ENCODE results near the gene IFI44. TPM values are rescaled to one million over a fixed set of nuclear protein-coding genes. Genes with fewer than 3 reads are reported as not detected.

IFI44 gene
- total and polyA plus RNA-seq, 2 donors (not counting 3 experiments of a cell fraction or from before 2014, with no cell fraction given), result 11.8 to 12.3 TPM

GRCh38 chr1:78652019-78652560 is 2.5 kb downstream of the IFI44 start:
- peaks cover 8% of the 10 kb centered on the region for H3K4me1 ChIP-seq (ENCODE audit: control insufficient read depth, extremely low read depth, insufficient read depth, low read length)
- no peaks in the 10 kb centered on the region for H3K79me2 ChIP-seq (ENCODE audit: control insufficient read depth, insufficient read depth, low read length)
- no peak for FAIRE-seq
- no peak overlapping the region for H2AFZ ChIP-seq (ENCODE audit: low read depth, low read length)
- CTCF ChIA-PET, result no interaction called here
- DNase-seq (ENCODE audit: low read depth, low spot score), result no peak
- no peak overlapping the region for H3K4me2 ChIP-seq (ENCODE audit: insufficient read depth, low read length)
- H3K36me3 ChIP-seq (ENCODE audit: control insufficient read depth in 2 of 2, extremely low read depth in 1 of 2, insufficient read depth in 2 of 2, low read length in 2 of 2), result no peaks in the 10 kb centered on the region
- no peak overlapping the region for H3K4me3 ChIP-seq (replicated peaks in 1 of 3; ENCODE audit: insufficient read depth in 1 of 3, low read depth in 1 of 3, low read length in 3 of 3)
- H4K20me1 ChIP-seq (replicated peaks; ENCODE audit: control insufficient read depth, extremely low read depth, insufficient read depth, low read length), result no peaks in the 10 kb centered on the region
- no peak overlapping the region for H3K27ac ChIP-seq (ENCODE audit: insufficient read depth, low read depth, low read length)
- POLR2A ChIA-PET, result no interaction called here
- TF ChIP-seq POLR2AphosphoS5 (IDR thresholded peaks at IDR 0.05; ENCODE audit: insufficient read depth, low read depth, low read length) (no peak), CTCF (IDR thresholded peaks at IDR 0.05; ENCODE audit: extremely low read depth in 1 of 2, insufficient read depth in 1 of 2, low read depth in 1 of 2, low read length in 2 of 2) (no peak), FOS (IDR thresholded peaks at IDR 0.05; ENCODE audit: borderline replicate concordance, insufficient read depth, low read length) (no peak), EZH2 (IDR thresholded peaks at IDR 0.05; ENCODE audit: borderline replicate concordance, low read depth, low read length, severe bottlenecking) (no peak), MYC (IDR thresholded peaks at IDR 0.05; ENCODE audit: low read depth, low read length) (no peak), GATA2 (IDR thresholded peaks at IDR 0.05; ENCODE audit: insufficient read depth, insufficient read length, low read depth, low read length) (no peak)
- H3K9me3 ChIP-seq (replicated peaks; ENCODE audit: control insufficient read depth, insufficient read depth, low read length), result no peaks in the 10 kb centered on the region
- H3K27me3 ChIP-seq (ENCODE audit: control insufficient read depth in 2 of 2, insufficient read depth in 2 of 2, low read length in 2 of 2), result no peaks in the 10 kb centered on the region
- H3K9me1 ChIP-seq (replicated peaks; ENCODE audit: control insufficient read depth, extremely low read depth, insufficient read depth, low read length), result no peaks in the 10 kb centered on the region
- no TSS peak for BruUV-seq (replicated peaks)
- intact Hi-C loops (cut with micrococcal nuclease), result no loop called here
- H3K9ac ChIP-seq (replicated peaks; ENCODE audit: extremely low read depth, insufficient read depth, low read length), result no peak overlapping the region
- dilution Hi-C loops (cut with MboI; ENCODE audit: extremely low pct_ligation_motif_present, low sequenced_read_pairs), result no loop called here

Data from endothelial cell of umbilical vein (primary cell).